Uterus (tissue), 4 donors: Measurements from ENCODE around the gene RASD2. TPM values are rescaled to one million over a fixed set of nuclear protein-coding genes. Genes with fewer than 3 reads are reported as not detected.

Experiments
- DNase-seq, 2 donors: peaks; one replicate each; pipeline ENCODE4 v3.0.0-alpha.2; 2019 to 2020
- H3K27ac ChIP-seq, 2 donors: fragments of 200-600 bp; sonication (generic); 1 replicate in 1 of 2; 2 replicates in 1 of 2; pipeline ENCODE4 v1.5.1; 2016 to 2018
- H3K27me3 ChIP-seq, 2 donors: fragments of 200-600 bp; sonication (generic); one replicate each; pipeline ENCODE4 v1.5.1; 2018 to 2019; ENCODE audit warnings: control low read depth in 1 of 2
- H3K36me3 ChIP-seq, 2 donors: fragments of 200-600 bp; sonication (generic); one replicate each; pipeline ENCODE4 v1.5.1; 2019; ENCODE audit warnings: control low read depth in 1 of 2
- H3K4me1 ChIP-seq, 2 donors: fragments of 200-600 bp; sonication (generic); one replicate each; pipeline ENCODE4 v1.5.1; 2018 to 2019; ENCODE audit warnings: control low read depth in 1 of 2
- H3K4me3 ChIP-seq, 2 donors: fragments of 200-600 bp; sonication (generic); 1 replicate in 1 of 2; 2 replicates in 1 of 2; pipeline ENCODE4 v1.5.1; 2018 to 2019; ENCODE audit warnings: mild to moderate bottlenecking in 1 of 2
- H3K9me3 ChIP-seq, 2 donors: fragments of 200-600 bp; sonication (generic); one replicate each; pipeline ENCODE4 v1.5.1; 2019; ENCODE audit warnings: control low read depth in 1 of 2
- CTCF ChIP-seq, 4 experiments: fragments of 200-600 bp in 2 of 4; fragments of 450-650 bp in 2 of 4; sonication (generic) in 2 of 4; IDR thresholded peaks; one replicate each; pipeline ENCODE4 v1.5.1; 2016 to 2019; ENCODE audit warnings: antibody characterized with exemption in 4 of 4, mild to moderate bottlenecking in 2 of 4, moderate library complexity in 1 of 4
- POLR2A ChIP-seq, 2 donors: fragments of 450-650 bp; IDR thresholded peaks; one replicate each; pipeline ENCODE4 v1.6.1; 2016; ENCODE audit warnings: antibody characterized with exemption in 2 of 2, mild to moderate bottlenecking in 1 of 2, moderate library complexity in 1 of 2
- intact Hi-C: fragments of 100-400 bp; cut with DNase I; formaldehyde crosslinking; loops from one replicate; pipeline ENCODE4 v1.15.1; 2023; ENCODE audit warnings: low total_unique reads
- total RNA-seq, 4 donors: library from RNA; depleted of rRNA in 3 of 4; stranded (reverse); fragments of >200 nt in 3 of 4; gene quantifications; one replicate each; pipeline versions ENCODE4 v1.1.0 to v1.2.4, GENCODE V29; 2014 to 2023
- donor health status: DM: yes; HTN: yes; CAD: no.

RASD2 gene
- total RNA-seq, 4 donors from 2014 or later, result 4.9 to 10.7 TPM; not detected in 2

- H3K4me1 ChIP-seq, result no peaks in the 10 kb centered on the region
- TF ChIP-seq POLR2A (IDR thresholded peaks at IDR 0.05) (no peak), CTCF (IDR thresholded peaks at IDR 0.05) (no peak)
- H3K27me3 ChIP-seq, result no peaks in the 10 kb centered on the region
- no peak for DNase-seq
- no peaks in the 10 kb centered on the region for H3K36me3 ChIP-seq
- intact Hi-C loops, result no loop called here
- no peak overlapping the region for H3K4me3 ChIP-seq
- H3K27ac ChIP-seq, result no peak overlapping the region
- no peaks in the 10 kb centered on the region for H3K9me3 ChIP-seq
These were observed 20.2 kb downstream of the RASD2 start for GRCh38 chr22:35560824-35561223.

GRCh38 chr22:35561796-35562526, 21.3 kb downstream of the RASD2 start:
- intact Hi-C loops, result no loop called here
- Histone ChIP-seq H3K27ac (no peak overlapping the region), H3K36me3 (no peaks in the 10 kb centered on the region), H3K9me3 (no peaks in the 10 kb centered on the region), H3K4me3 (no peak overlapping the region), H3K27me3 (no peaks in the 10 kb centered on the region), H3K4me1 (no peaks in the 10 kb centered on the region)
- DNase-seq, result no peak
- no peak for TF ChIP-seq CTCF (IDR thresholded peaks at IDR 0.05)
- no peak for TF ChIP-seq POLR2A (IDR thresholded peaks at IDR 0.05)

DNA sequence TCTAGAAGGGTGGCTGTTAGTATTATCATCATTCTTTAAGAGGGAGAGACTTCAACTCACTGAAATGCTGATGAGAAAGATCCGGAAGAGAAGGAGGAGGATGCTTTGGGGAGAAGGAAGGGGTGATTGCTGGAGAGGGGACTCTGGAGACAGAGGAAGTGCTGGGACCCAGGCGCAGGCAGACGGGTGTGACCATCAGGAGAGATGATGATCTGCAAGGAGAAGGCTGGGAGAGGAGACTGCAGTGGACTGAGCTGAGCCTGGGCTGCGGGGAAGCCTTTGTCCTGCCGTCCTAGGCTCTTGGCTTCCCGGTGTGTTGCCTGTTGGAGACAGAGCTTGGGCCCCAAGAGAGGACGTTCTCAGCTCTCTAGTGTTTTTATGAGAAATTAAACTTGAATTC, 22.6 kb downstream of the RASD2 start:
- Histone ChIP-seq H3K27ac (no peak overlapping the region), H3K27me3 (no peaks in the 10 kb centered on the region), H3K4me1 (peaks cover 0 to 4% of the 10 kb centered on the region in 2 donors), H3K4me3 (no peak overlapping the region), H3K36me3 (no peaks in the 10 kb centered on the region), H3K9me3 (no peaks in the 10 kb centered on the region)
- intact Hi-C loops, result no loop called here
- TF ChIP-seq POLR2A (IDR thresholded peaks at IDR 0.05), result no peak
- no peak for TF ChIP-seq CTCF (IDR thresholded peaks at IDR 0.05)
- DNase-seq, result no peak

DNA sequence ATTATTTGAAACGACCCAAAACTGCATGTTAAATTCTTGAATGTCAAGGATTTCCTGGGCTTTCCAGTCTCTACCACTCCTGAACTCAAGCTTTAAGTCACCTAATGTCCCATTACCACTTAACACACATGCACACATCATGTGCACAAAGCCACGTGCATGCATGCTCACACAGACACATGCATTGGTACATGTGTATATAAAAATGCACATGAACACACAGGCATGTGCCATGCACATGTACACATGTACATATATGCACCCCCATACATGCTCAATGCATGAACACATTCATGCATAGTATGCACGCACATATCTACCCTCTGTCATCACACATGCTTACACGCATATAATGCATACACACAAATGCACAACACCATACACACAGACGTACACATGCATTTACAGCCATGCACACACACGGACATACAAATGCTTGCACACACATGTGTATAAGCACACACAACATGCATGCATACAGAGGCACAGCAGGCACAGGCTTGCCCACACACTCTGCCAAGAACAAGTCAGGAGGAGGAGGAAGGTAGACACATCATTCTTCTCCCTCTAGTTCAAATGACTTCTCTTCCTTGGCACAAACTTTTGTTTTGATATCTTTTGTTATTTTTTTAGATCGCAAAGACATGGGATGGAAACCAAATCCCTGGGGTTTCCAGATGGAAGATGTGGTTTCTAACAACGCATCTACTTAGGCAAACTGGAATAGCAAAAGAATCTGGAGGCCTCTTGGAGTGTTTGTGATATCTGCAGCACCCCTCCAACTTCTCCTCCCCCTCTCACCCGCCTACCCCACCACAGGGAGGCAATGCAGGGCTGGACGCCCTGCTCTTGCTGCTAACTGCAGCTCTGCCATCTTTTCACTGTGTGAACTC, 24.6 kb downstream of the RASD2 start:
- DNase-seq, result no peak
- Histone ChIP-seq H3K27ac (peak overlapping the region; percentile 28 to 52), H3K4me1 (peaks cover 0 to 4% of the 10 kb centered on the region in 2 donors), H3K36me3 (no peaks in the 10 kb centered on the region), H3K27me3 (no peaks in the 10 kb centered on the region), H3K4me3 (no peak overlapping the region), H3K9me3 (no peaks in the 10 kb centered on the region)
- intact Hi-C loops, result no loop called here
- TF ChIP-seq POLR2A (IDR thresholded peaks at IDR 0.05), result no peak
- TF ChIP-seq CTCF (IDR thresholded peaks at IDR 0.05), result no peak
